H1 (cell line): ENCODE measurements around the gene ABCA6. TPM values are rescaled to one million over a fixed set of nuclear protein-coding genes. Genes with fewer than 3 reads are reported as not detected.

Experiments used
- CTCF ChIA-PET: fragments of 300-600 bp; sonication (Branson Sonifier 250); formaldehyde crosslinking; loops from one replicate; lab custom pipeline; 2021; ENCODE audit not compliant: partially characterized antibody; lab: Charles Lee
- POLR2A ChIA-PET: fragments of 300-600 bp; sonication (Branson Sonifier 250); formaldehyde crosslinking; loops from one replicate; lab custom pipeline; 2021; ENCODE audit warnings: inconsistent platforms; ENCODE audit not compliant: partially characterized antibody; lab: Charles Lee
- DNase-seq, 2 experiments: peaks; one replicate each; pipeline versions ENCODE4 v3.0.0 to v3.0.0-alpha.2; 2010 to 2022; ENCODE audit warnings: low spot score in 2 of 2, low read depth in 1 of 2, mixed read lengths in 1 of 2
- FAIRE-seq: peaks from 2 replicates; lab custom pipeline; 2011; peaks lifted over from hg19 to GRCh38; lab: Jason Lieb, UNC
- H2AFZ ChIP-seq: 2 replicates; pipeline ENCODE4 v1.8.1; 2012; ENCODE audit warnings: low read length, inconsistent platforms
- H2AK5ac ChIP-seq: 2 replicates; pipeline ENCODE4 v1.6.1; 2013; ENCODE audit warnings: low read depth, low read length
- H2BK120ac ChIP-seq: replicated peaks from 2 replicates; pipeline ENCODE3; 2013; ENCODE audit warnings: low read depth, low read length, inconsistent platforms
- H2BK12ac ChIP-seq: 2 replicates; pipeline ENCODE4 v1.6.1; 2013; ENCODE audit warnings: low read depth, low read length
- H2BK15ac ChIP-seq: 2 replicates; pipeline ENCODE4 v1.6.1; 2013; ENCODE audit warnings: low read length
- H2BK20ac ChIP-seq: 2 replicates; pipeline ENCODE4 v1.6.1; 2013; ENCODE audit warnings: low read length
- H2BK5ac ChIP-seq: 2 replicates; pipeline ENCODE4 v1.6.1; 2013; ENCODE audit warnings: low read depth, low read length
- H3K14ac ChIP-seq: 2 replicates; pipeline ENCODE4 v1.6.1; 2013; ENCODE audit warnings: inconsistent platforms; ENCODE audit not compliant: insufficient read length
- H3K18ac ChIP-seq: 2 replicates; pipeline ENCODE4 v1.6.1; 2013; ENCODE audit warnings: low read length; ENCODE audit errors: extremely low read depth
- H3K23ac ChIP-seq: 2 replicates; pipeline ENCODE4 v1.6.1; 2013; ENCODE audit warnings: inconsistent platforms; ENCODE audit not compliant: insufficient read length
- H3K23me2 ChIP-seq: 2 replicates; pipeline ENCODE4 v1.6.1; 2013; ENCODE audit warnings: low read depth, low read length
- H3K27ac ChIP-seq: 2 replicates; pipeline ENCODE4 v1.6.1; 2011; ENCODE audit warnings: low read depth, low read length, inconsistent platforms
- H3K27me3 ChIP-seq, 4 experiments: replicated peaks in 1 of 4; 1 replicate in 1 of 4; 2 replicates in 3 of 4; pipeline versions ENCODE4 v1.6.1 to v1.8.1; 2011 to 2013; ENCODE audit warnings: low read length in 3 of 4, mild to moderate bottlenecking in 3 of 4, inconsistent platforms in 2 of 4, mixed read lengths in 2 of 4, moderate library complexity in 1 of 4; ENCODE audit not compliant: control insufficient read depth in 3 of 4, insufficient read depth in 3 of 4; ENCODE audit errors: extremely low read depth in 1 of 4
- H3K36me3 ChIP-seq, 4 experiments: 2 replicates each; pipeline versions ENCODE4 v1.6.1 to v1.8.1; 2011 to 2013; ENCODE audit warnings: mild to moderate bottlenecking in 4 of 4, low read length in 3 of 4, moderate library complexity in 2 of 4, control low read depth in 1 of 4, inconsistent platforms in 1 of 4; ENCODE audit not compliant: insufficient read depth in 4 of 4, control insufficient read depth in 2 of 4
- H3K4ac ChIP-seq: replicated peaks from 2 replicates; pipeline ENCODE3; 2013; ENCODE audit warnings: low read length, low read depth, mixed read lengths, inconsistent platforms; ENCODE audit not compliant: insufficient read length
- H3K4me1 ChIP-seq, 4 experiments: replicated peaks in 1 of 4; 1 replicate in 1 of 4; 2 replicates in 3 of 4; pipeline versions ENCODE4 v1.6.1 to v1.8.1; 2011 to 2013; ENCODE audit warnings: low read length in 3 of 4, inconsistent platforms in 2 of 4, mixed read lengths in 1 of 4; ENCODE audit not compliant: insufficient read depth in 4 of 4, control insufficient read depth in 3 of 4
- H3K4me2 ChIP-seq, 2 experiments: 2 replicates each; pipeline versions ENCODE4 v1.6.1 to v1.8.1; 2011 to 2013; ENCODE audit warnings: low read depth in 2 of 2, low read length in 2 of 2, control low read depth in 1 of 2, inconsistent platforms in 1 of 2, mild to moderate bottlenecking in 1 of 2; ENCODE audit not compliant: insufficient read depth in 1 of 2
- H3K4me3 ChIP-seq, 4 experiments: fragments of 200-600, 300-600 bp in 1 of 4; sonication (generic), shearing (Covaris generic), sonication (Bioruptor Twin) in 1 of 4; 2 replicates each; pipeline versions ENCODE4 v1.5.1 to v1.8.1; 2011 to 2016; ENCODE audit warnings: low read length in 4 of 4, low read depth in 3 of 4, control low read depth in 2 of 4, inconsistent platforms in 2 of 4, mild to moderate bottlenecking in 2 of 4, mixed read lengths in 1 of 4, moderate library complexity in 1 of 4; ENCODE audit not compliant: insufficient read depth in 2 of 4; ENCODE audit errors: extremely low read depth in 1 of 4
- H3K56ac ChIP-seq: replicated peaks from 2 replicates; pipeline ENCODE3; 2013; ENCODE audit warnings: low read depth, mild to moderate bottlenecking, mixed read lengths, low read length, inconsistent platforms; ENCODE audit not compliant: insufficient read length
- H3K79me1 ChIP-seq: 2 replicates; pipeline ENCODE4 v1.6.1; 2013; ENCODE audit warnings: low read depth, low read length, control low read depth
- H3K79me2 ChIP-seq, 2 experiments: 2 replicates each; pipeline versions ENCODE4 v1.6.1 to v1.8.1; 2012 to 2013; ENCODE audit warnings: low read length in 2 of 2, mild to moderate bottlenecking in 2 of 2, inconsistent platforms in 1 of 2; ENCODE audit not compliant: insufficient read depth in 2 of 2, control insufficient read depth in 1 of 2
- H3K9ac ChIP-seq, 4 experiments: replicated peaks in 1 of 4; 1 replicate in 1 of 4; 2 replicates in 3 of 4; pipeline versions ENCODE4 v1.6.1 to v1.8.1; 2011 to 2013; ENCODE audit warnings: low read depth in 3 of 4, low read length in 3 of 4, control low read depth in 2 of 4, mild to moderate bottlenecking in 2 of 4, moderate library complexity in 2 of 4, inconsistent platforms in 1 of 4; ENCODE audit errors: extremely low read depth in 1 of 4
- H3K9me3 ChIP-seq, 2 experiments: 2 replicates each; pipeline versions ENCODE4 v1.6.1 to v1.8.1; 2012 to 2013; ENCODE audit warnings: mild to moderate bottlenecking in 2 of 2, moderate library complexity in 2 of 2, control low read depth in 1 of 2, inconsistent platforms in 1 of 2, low read depth in 1 of 2, low read length in 1 of 2, mixed read lengths in 1 of 2; ENCODE audit not compliant: insufficient read depth in 2 of 2
- H4K20me1 ChIP-seq, 2 experiments: replicated peaks in 1 of 2; 2 replicates each; pipeline versions ENCODE3 to v1.8.1; 2011 to 2013; ENCODE audit warnings: inconsistent platforms in 2 of 2, low read length in 2 of 2, mild to moderate bottlenecking in 1 of 2; ENCODE audit not compliant: insufficient read depth in 2 of 2, control insufficient read depth in 1 of 2
- H4K5ac ChIP-seq: 2 replicates; pipeline ENCODE4 v1.6.1; 2013; ENCODE audit warnings: low read length, low read depth, mixed read lengths, inconsistent platforms; ENCODE audit not compliant: insufficient read length
- H4K8ac ChIP-seq: 2 replicates; pipeline ENCODE4 v1.8.0; 2013; ENCODE audit warnings: mild to moderate bottlenecking, moderate library complexity, low read length, inconsistent platforms; ENCODE audit not compliant: insufficient read depth; ENCODE audit errors: extremely low read depth
- H4K91ac ChIP-seq: replicated peaks from 2 replicates; pipeline ENCODE3; 2013; ENCODE audit warnings: low read length, mixed read lengths, inconsistent platforms; ENCODE audit not compliant: insufficient read length
- BACH1 ChIP-seq: IDR thresholded peaks from 2 replicates; pipeline ENCODE4 v1.6.1; 2012; ENCODE audit warnings: low read length, improper control_type of control experiment
- JUN ChIP-seq: IDR thresholded peaks from 2 replicates; pipeline ENCODE4 v1.6.1; 2011; ENCODE audit warnings: low read depth, mild to moderate bottlenecking, improper control_type of control experiment, low read length
- SP4 ChIP-seq: IDR thresholded peaks from 2 replicates; pipeline ENCODE4 v1.6.1; 2012; ENCODE audit warnings: low read length, inconsistent platforms
- YY1 ChIP-seq: IDR thresholded peaks from 2 replicates; pipeline ENCODE4 v1.6.1; 2011; ENCODE audit warnings: low read depth, mild to moderate bottlenecking, low read length
- WGBS, 2 experiments: shearing (Covaris generic) in 1 of 2; methylation state at CpG; one replicate each; pipeline versions ENCODE4 v1.1.6 to v1.1.7; 2013 to 2015; ENCODE audit warnings: low lambda C conversion rate in 2 of 2, mixed read lengths in 2 of 2, inconsistent platforms in 1 of 2, low coverage in 1 of 2, missing lambda C conversion rate in 1 of 2; ENCODE audit not compliant: insufficient replicate concordance in 2 of 2, insufficient coverage in 1 of 2, insufficient read length in 1 of 2; ENCODE audit errors: extremely low coverage in 1 of 2, missing lambda C conversion rate in 1 of 2; 5-methylcytosine and 5-hydroxymethylcytosine counted together
- polyA plus RNA-seq, 7 experiments: library from polyadenylated mRNA; depleted of rRNA in 3 of 7; stranded (reverse) in 5 of 7; unstranded in 2 of 7; fragments of >200 nt in 5 of 7; fragments of 200-250 nt in 2 of 7; gene quantifications; 1 replicate in 5 of 7; 2 replicates in 1 of 7; 4 replicates in 1 of 7; pipeline versions ENCODE4 v1.2.1 to v1.2.3, GENCODE V29; 2011 to 2013; ENCODE audit warnings: missing spikeins in 2 of 7, mixed read lengths in 2 of 7
- total RNA-seq: library from RNA; stranded (reverse); fragmentation: NEBNext Ultra II Directional; extraction: Animal tissue kit (Norgen Biotek cat#: 25700); gene quantifications from 2 replicates; pipeline ENCODE4 v1.2.1, GENCODE V29; 2021

The ABCA6 gene
- total and polyA plus RNA-seq, 2 of the 8 experiments (the other 6 are each of a cell fraction or from before 2014, with no cell fraction given), result not detected

GRCh38 chr17:69111794-69112193 lies 29.9 kb downstream of the ABCA6 start:
- POLR2A ChIA-PET, result no interaction called here

More at GRCh38 chr17:69111794-69112193, 29.9 kb downstream of the ABCA6 start:
- no peak overlapping the region for H3K9ac ChIP-seq
- H4K91ac ChIP-seq, result no peak overlapping the region
- DNase-seq, result no peak
- H2AFZ ChIP-seq, result no peak overlapping the region
- H3K79me1 ChIP-seq, result no peaks in the 10 kb centered on the region
- no peak overlapping the region for H3K14ac ChIP-seq
- H3K4me3 ChIP-seq, result no peak overlapping the region
- H4K8ac ChIP-seq, result no peak overlapping the region
- H3K56ac ChIP-seq, result no peak overlapping the region
- H3K18ac ChIP-seq, result no peak overlapping the region
- H3K4me2 ChIP-seq, result no peak overlapping the region
- no peaks in the 10 kb centered on the region for H3K79me2 ChIP-seq
- no peak for FAIRE-seq
- H3K4ac ChIP-seq, result no peak overlapping the region
- H3K9me3 ChIP-seq, result no peaks in the 10 kb centered on the region
- no peak overlapping the region for H2BK20ac ChIP-seq
- no peak overlapping the region for H2BK15ac ChIP-seq
- no peaks in the 10 kb centered on the region for H4K20me1 ChIP-seq
- no peaks in the 10 kb centered on the region for H3K4me1 ChIP-seq
- no peak overlapping the region for H2AK5ac ChIP-seq
- no peak overlapping the region for H2BK12ac ChIP-seq
- H3K23ac ChIP-seq, result no peak overlapping the region
- no peak overlapping the region for H3K27ac ChIP-seq
- no peak overlapping the region for H4K5ac ChIP-seq
- no peaks in the 10 kb centered on the region for H3K36me3 ChIP-seq
- H2BK120ac ChIP-seq, result no peak overlapping the region
- H3K23me2 ChIP-seq, result no peaks in the 10 kb centered on the region; the same call in 1 of the 2 replicates
- no peak overlapping the region for H2BK5ac ChIP-seq
- no peaks in the 10 kb centered on the region for H3K27me3 ChIP-seq
- TF ChIP-seq BACH1 (no peak), YY1 (no peak), JUN (no peak), SP4 (no peak)
- WGBS, 2 experiments, result 78% methylated on average over 1 of the region's 1 CpG; no CpG with 5 or more reads in 1 of the 2 experiments
- CTCF ChIA-PET, result interaction anchor here (1.0 kb wide), 1 partner anchor 27 kb away, joined by 4 read pairs; no protein-coding TSS in a partner anchor
